SK-MEL-5 (cell line): ENCODE results near the gene CACHD1. TPM values are rescaled to one million over a fixed set of nuclear protein-coding genes. Genes with fewer than 3 reads are reported as not detected.
"Not testable (repeated sequence)": the region's sequence is repeated elsewhere in the genome, so short reads cannot be mapped to it uniquely, and the experiment has no call there.

Source experiments
- DNase-seq: peaks from one replicate; pipeline ENCODE4 v3.0.0-alpha.2; 2016; ENCODE audit warnings: low read depth, low spot score
- in situ Hi-C: cut with HindIII; loops from 2 replicates; pipeline ENCODE4 v1.10.0; 2016; ENCODE audit warnings: low sequenced_read_pairs, high pct_unique_total_duplicates, low pct_unique_long_range_greater_than_20kb
- total RNA-seq: library from RNA; depleted of rRNA; stranded (reverse); fragments of >200 nt; shearing (Covaris generic); gene quantifications from 2 replicates; pipeline ENCODE4 v1.2.3, GENCODE V29; 2014

The CACHD1 gene
- total RNA-seq, 1 experiment from 2014 or later: 6.9 TPM

- no peak for DNase-seq
These were observed 41.1 kb downstream of the CACHD1 start for GRCh38 chr1:64511044-64511443.

GRCh38 chr1:64512206-64512605, 42.3 kb downstream of the CACHD1 start:
- in situ Hi-C loops, DNase-seq: not testable (repeated sequence)

More at GRCh38 chr1:64511044-64511443, 41.1 kb downstream of the CACHD1 start:
- in situ Hi-C loops: no loop called here

GRCh38 chr1:64513545-64513944, 43.6 kb downstream of the CACHD1 start:
- no peak for DNase-seq
- in situ Hi-C loops: no loop called here

GRCh38 chr1:64514197-64514765, 44.4 kb downstream of the CACHD1 start:
- in situ Hi-C loops: no loop called here
- DNase-seq: no peak

GRCh38 chr1:64515427-64515826, 45.5 kb downstream of the CACHD1 start:
- in situ Hi-C loops: no loop called here
- no peak for DNase-seq

GRCh38 chr1:64516301-64516700, 46.4 kb downstream of the CACHD1 start:
- in situ Hi-C loops: no loop called here
- DNase-seq: no peak

GRCh38 chr1:64516803-64517568, 47.1 kb downstream of the CACHD1 start:
- DNase-seq: no peak
- in situ Hi-C loops: no loop called here

- DNase-seq: no peak
- in situ Hi-C loops: no loop called here
These were observed 47.7 kb downstream of the CACHD1 start for GRCh38 chr1:64517640-64518039.

- in situ Hi-C loops: no loop called here
- DNase-seq: no peak
These were observed 49.0 kb downstream of the CACHD1 start for GRCh38 chr1:64518692-64519481.

- DNase-seq: no peak
- in situ Hi-C loops: no loop called here
These were observed 50.0 kb downstream of the CACHD1 start for GRCh38 chr1:64519901-64520300.

GRCh38 chr1:64522740-64523139, 52.8 kb downstream of the CACHD1 start:
- in situ Hi-C loops: no loop called here
- no peak for DNase-seq

GRCh38 chr1:64523413-64524337, 53.7 kb downstream of the CACHD1 start:
- in situ Hi-C loops: no loop called here
- no peak for DNase-seq

GRCh38 chr1:64524614-64525013, 54.7 kb downstream of the CACHD1 start:
- in situ Hi-C loops: no loop called here
- DNase-seq: no peak

GRCh38 chr1:64525116-64525686, 55.3 kb downstream of the CACHD1 start:
- in situ Hi-C loops: no loop called here
- DNase-seq: no peak

GRCh38 chr1:64526312-64526711, 56.4 kb downstream of the CACHD1 start:
- in situ Hi-C loops: no loop called here
- DNase-seq: no peak

GRCh38 chr1:64527165-64527564, 57.2 kb downstream of the CACHD1 start:
- DNase-seq: no peak
- in situ Hi-C loops: no loop called here

- DNase-seq: no peak
- in situ Hi-C loops: no loop called here
These were observed 57.9 kb downstream of the CACHD1 start for GRCh38 chr1:64527786-64528185.
